H1 (cell line): ENCODE results near the gene SLC34A1. TPM values are rescaled to one million over a fixed set of nuclear protein-coding genes. Genes with fewer than 3 reads are reported as not detected.

Experiments
- CTCF ChIA-PET: fragments of 300-600 bp; sonication (Branson Sonifier 250); formaldehyde crosslinking; loops from one replicate; lab custom pipeline; 2021; ENCODE audit not compliant: partially characterized antibody; lab: Charles Lee
- POLR2A ChIA-PET: fragments of 300-600 bp; sonication (Branson Sonifier 250); formaldehyde crosslinking; loops from one replicate; lab custom pipeline; 2021; ENCODE audit warnings: inconsistent platforms; ENCODE audit not compliant: partially characterized antibody; lab: Charles Lee
- DNase-seq, 2 experiments: peaks; one replicate each; pipeline versions ENCODE4 v3.0.0 to v3.0.0-alpha.2; 2010 to 2022; ENCODE audit warnings: low spot score in 2 of 2, low read depth in 1 of 2, mixed read lengths in 1 of 2
- FAIRE-seq: peaks from 2 replicates; lab custom pipeline; 2011; peaks lifted over from hg19 to GRCh38; lab: Jason Lieb, UNC
- H2AFZ ChIP-seq: 2 replicates; pipeline ENCODE4 v1.8.1; 2012; ENCODE audit warnings: low read length, inconsistent platforms
- H2AK5ac ChIP-seq: 2 replicates; pipeline ENCODE4 v1.6.1; 2013; ENCODE audit warnings: low read depth, low read length
- H2BK120ac ChIP-seq: replicated peaks from 2 replicates; pipeline ENCODE3; 2013; ENCODE audit warnings: low read depth, low read length, inconsistent platforms
- H2BK12ac ChIP-seq: 2 replicates; pipeline ENCODE4 v1.6.1; 2013; ENCODE audit warnings: low read depth, low read length
- H2BK15ac ChIP-seq: 2 replicates; pipeline ENCODE4 v1.6.1; 2013; ENCODE audit warnings: low read length
- H2BK20ac ChIP-seq: 2 replicates; pipeline ENCODE4 v1.6.1; 2013; ENCODE audit warnings: low read length
- H2BK5ac ChIP-seq: 2 replicates; pipeline ENCODE4 v1.6.1; 2013; ENCODE audit warnings: low read depth, low read length
- H3K14ac ChIP-seq: 2 replicates; pipeline ENCODE4 v1.6.1; 2013; ENCODE audit warnings: inconsistent platforms; ENCODE audit not compliant: insufficient read length
- H3K18ac ChIP-seq: 2 replicates; pipeline ENCODE4 v1.6.1; 2013; ENCODE audit warnings: low read length; ENCODE audit errors: extremely low read depth
- H3K23ac ChIP-seq: 2 replicates; pipeline ENCODE4 v1.6.1; 2013; ENCODE audit warnings: inconsistent platforms; ENCODE audit not compliant: insufficient read length
- H3K23me2 ChIP-seq: 2 replicates; pipeline ENCODE4 v1.6.1; 2013; ENCODE audit warnings: low read depth, low read length
- H3K27ac ChIP-seq: 2 replicates; pipeline ENCODE4 v1.6.1; 2011; ENCODE audit warnings: low read depth, low read length, inconsistent platforms
- H3K27me3 ChIP-seq, 4 experiments: replicated peaks in 1 of 4; 1 replicate in 1 of 4; 2 replicates in 3 of 4; pipeline versions ENCODE4 v1.6.1 to v1.8.1; 2011 to 2013; ENCODE audit warnings: low read length in 3 of 4, mild to moderate bottlenecking in 3 of 4, inconsistent platforms in 2 of 4, mixed read lengths in 2 of 4, moderate library complexity in 1 of 4; ENCODE audit not compliant: control insufficient read depth in 3 of 4, insufficient read depth in 3 of 4; ENCODE audit errors: extremely low read depth in 1 of 4
- H3K36me3 ChIP-seq, 4 experiments: 2 replicates each; pipeline versions ENCODE4 v1.6.1 to v1.8.1; 2011 to 2013; ENCODE audit warnings: mild to moderate bottlenecking in 4 of 4, low read length in 3 of 4, moderate library complexity in 2 of 4, control low read depth in 1 of 4, inconsistent platforms in 1 of 4; ENCODE audit not compliant: insufficient read depth in 4 of 4, control insufficient read depth in 2 of 4
- H3K4ac ChIP-seq: replicated peaks from 2 replicates; pipeline ENCODE3; 2013; ENCODE audit warnings: low read length, low read depth, mixed read lengths, inconsistent platforms; ENCODE audit not compliant: insufficient read length
- H3K4me1 ChIP-seq, 4 experiments: replicated peaks in 1 of 4; 1 replicate in 1 of 4; 2 replicates in 3 of 4; pipeline versions ENCODE4 v1.6.1 to v1.8.1; 2011 to 2013; ENCODE audit warnings: low read length in 3 of 4, inconsistent platforms in 2 of 4, mixed read lengths in 1 of 4; ENCODE audit not compliant: insufficient read depth in 4 of 4, control insufficient read depth in 3 of 4
- H3K4me2 ChIP-seq, 2 experiments: 2 replicates each; pipeline versions ENCODE4 v1.6.1 to v1.8.1; 2011 to 2013; ENCODE audit warnings: low read depth in 2 of 2, low read length in 2 of 2, control low read depth in 1 of 2, inconsistent platforms in 1 of 2, mild to moderate bottlenecking in 1 of 2; ENCODE audit not compliant: insufficient read depth in 1 of 2
- H3K4me3 ChIP-seq, 4 experiments: fragments of 200-600, 300-600 bp in 1 of 4; sonication (generic), shearing (Covaris generic), sonication (Bioruptor Twin) in 1 of 4; 2 replicates each; pipeline versions ENCODE4 v1.5.1 to v1.8.1; 2011 to 2016; ENCODE audit warnings: low read length in 4 of 4, low read depth in 3 of 4, control low read depth in 2 of 4, inconsistent platforms in 2 of 4, mild to moderate bottlenecking in 2 of 4, mixed read lengths in 1 of 4, moderate library complexity in 1 of 4; ENCODE audit not compliant: insufficient read depth in 2 of 4; ENCODE audit errors: extremely low read depth in 1 of 4
- H3K56ac ChIP-seq: replicated peaks from 2 replicates; pipeline ENCODE3; 2013; ENCODE audit warnings: low read depth, mild to moderate bottlenecking, mixed read lengths, low read length, inconsistent platforms; ENCODE audit not compliant: insufficient read length
- H3K79me1 ChIP-seq: 2 replicates; pipeline ENCODE4 v1.6.1; 2013; ENCODE audit warnings: low read depth, low read length, control low read depth
- H3K79me2 ChIP-seq, 2 experiments: 2 replicates each; pipeline versions ENCODE4 v1.6.1 to v1.8.1; 2012 to 2013; ENCODE audit warnings: low read length in 2 of 2, mild to moderate bottlenecking in 2 of 2, inconsistent platforms in 1 of 2; ENCODE audit not compliant: insufficient read depth in 2 of 2, control insufficient read depth in 1 of 2
- H3K9ac ChIP-seq, 4 experiments: replicated peaks in 1 of 4; 1 replicate in 1 of 4; 2 replicates in 3 of 4; pipeline versions ENCODE4 v1.6.1 to v1.8.1; 2011 to 2013; ENCODE audit warnings: low read depth in 3 of 4, low read length in 3 of 4, control low read depth in 2 of 4, mild to moderate bottlenecking in 2 of 4, moderate library complexity in 2 of 4, inconsistent platforms in 1 of 4; ENCODE audit errors: extremely low read depth in 1 of 4
- H3K9me3 ChIP-seq, 2 experiments: 2 replicates each; pipeline versions ENCODE4 v1.6.1 to v1.8.1; 2012 to 2013; ENCODE audit warnings: mild to moderate bottlenecking in 2 of 2, moderate library complexity in 2 of 2, control low read depth in 1 of 2, inconsistent platforms in 1 of 2, low read depth in 1 of 2, low read length in 1 of 2, mixed read lengths in 1 of 2; ENCODE audit not compliant: insufficient read depth in 2 of 2
- H4K20me1 ChIP-seq, 2 experiments: replicated peaks in 1 of 2; 2 replicates each; pipeline versions ENCODE3 to v1.8.1; 2011 to 2013; ENCODE audit warnings: inconsistent platforms in 2 of 2, low read length in 2 of 2, mild to moderate bottlenecking in 1 of 2; ENCODE audit not compliant: insufficient read depth in 2 of 2, control insufficient read depth in 1 of 2
- H4K5ac ChIP-seq: 2 replicates; pipeline ENCODE4 v1.6.1; 2013; ENCODE audit warnings: low read length, low read depth, mixed read lengths, inconsistent platforms; ENCODE audit not compliant: insufficient read length
- H4K8ac ChIP-seq: 2 replicates; pipeline ENCODE4 v1.8.0; 2013; ENCODE audit warnings: mild to moderate bottlenecking, moderate library complexity, low read length, inconsistent platforms; ENCODE audit not compliant: insufficient read depth; ENCODE audit errors: extremely low read depth
- H4K91ac ChIP-seq: replicated peaks from 2 replicates; pipeline ENCODE3; 2013; ENCODE audit warnings: low read length, mixed read lengths, inconsistent platforms; ENCODE audit not compliant: insufficient read length
- CEBPB ChIP-seq: IDR thresholded peaks from 2 replicates; pipeline ENCODE4 v1.6.1; 2012; ENCODE audit warnings: low read depth, low read length
- GABPA ChIP-seq: IDR thresholded peaks from 2 replicates; pipeline ENCODE4 v1.6.1; 2011; ENCODE audit warnings: mild to moderate bottlenecking, low read length, moderate library complexity, borderline replicate concordance; ENCODE audit not compliant: insufficient read depth
- SIN3A ChIP-seq, 2 experiments: IDR thresholded peaks in 1 of 2; conservative IDR thresholded peaks in 1 of 2; 2 replicates each; pipeline ENCODE4 v1.6.1; 2011 to 2012; ENCODE audit warnings: low read length in 2 of 2, improper control_type of control experiment in 1 of 2, low read depth in 1 of 2, mild to moderate bottlenecking in 1 of 2
- WGBS, 2 experiments: shearing (Covaris generic) in 1 of 2; methylation state at CpG; one replicate each; pipeline versions ENCODE4 v1.1.6 to v1.1.7; 2013 to 2015; ENCODE audit warnings: low lambda C conversion rate in 2 of 2, mixed read lengths in 2 of 2, inconsistent platforms in 1 of 2, low coverage in 1 of 2, missing lambda C conversion rate in 1 of 2; ENCODE audit not compliant: insufficient replicate concordance in 2 of 2, insufficient coverage in 1 of 2, insufficient read length in 1 of 2; ENCODE audit errors: extremely low coverage in 1 of 2, missing lambda C conversion rate in 1 of 2; 5-methylcytosine and 5-hydroxymethylcytosine counted together
- polyA plus RNA-seq, 7 experiments: library from polyadenylated mRNA; depleted of rRNA in 3 of 7; stranded (reverse) in 5 of 7; unstranded in 2 of 7; fragments of >200 nt in 5 of 7; fragments of 200-250 nt in 2 of 7; gene quantifications; 1 replicate in 5 of 7; 2 replicates in 1 of 7; 4 replicates in 1 of 7; pipeline versions ENCODE4 v1.2.1 to v1.2.3, GENCODE V29; 2011 to 2013; ENCODE audit warnings: missing spikeins in 2 of 7, mixed read lengths in 2 of 7
- total RNA-seq: library from RNA; stranded (reverse); fragmentation: NEBNext Ultra II Directional; extraction: Animal tissue kit (Norgen Biotek cat#: 25700); gene quantifications from 2 replicates; pipeline ENCODE4 v1.2.1, GENCODE V29; 2021

Gene SLC34A1
- total and polyA plus RNA-seq, 2 of the 8 experiments (the other 6 are each of a cell fraction or from before 2014, with no cell fraction given): not detected

GRCh38 chr5:177392765-177393164, 8.5 kb downstream of the SLC34A1 start:
- Histone ChIP-seq H3K27me3 (peaks cover 0 to 17% (median 10%) of the 10 kb centered on the region in 4 experiments; a peak in 6 of 7 replicates), H2BK15ac (no peak overlapping the region), H3K23me2 (no peaks in the 10 kb centered on the region), H3K9me3 (no peaks in the 10 kb centered on the region), H2BK20ac (no peak overlapping the region), H3K23ac (no peak overlapping the region), H2BK120ac (no peak overlapping the region), H3K9ac (no peak overlapping the region), H3K4me2 (no peak overlapping the region), H2AK5ac (no peak overlapping the region), H4K91ac (no peak overlapping the region), H4K20me1 (no peaks in the 10 kb centered on the region), H4K8ac (no peak overlapping the region), H3K79me2 (no peaks in the 10 kb centered on the region), H2BK5ac (no peak overlapping the region), H3K4ac (no peak overlapping the region), H3K18ac (no peak overlapping the region), H3K79me1 (no peaks in the 10 kb centered on the region), H4K5ac (no peak overlapping the region), H2AFZ (no peak overlapping the region), H3K4me3 (no peak overlapping the region), H3K56ac (no peak overlapping the region), H3K27ac (no peak overlapping the region), H3K4me1 (peaks cover 0 to 3% (median 0%) of the 10 kb centered on the region in 4 experiments; a peak in 4 of 7 replicates), H3K36me3 (no peaks in the 10 kb centered on the region), H2BK12ac (0 out of 2 replicates have a peak overlapping the region, but pooled peaks have one; percentile 31), H3K14ac (no peak overlapping the region)
- POLR2A ChIA-PET: interaction anchor here (1.0 to 4.2 kb wide), 6 partner anchors 10 to 105 kb away, joined by 4 to 16 read pairs (median 4); partner anchors contain the start of genes PDLIM7 and PRR7
- FAIRE-seq (no peak), DNase-seq (no peak)
- 85% methylated on average over 5 of the region's 5 CpGs; no CpG with 5 or more reads in 1 of the 2 experiments for WGBS, 2 experiments
- CTCF ChIA-PET: interaction anchor here (0.8 to 18.7 kb wide), 8 partner anchors 10 to 54 kb away, joined by 3 to 430 read pairs (median 22); partner anchors contain the start of genes PFN3, PRR7 and SLC34A1
- TF ChIP-seq GABPA: no peak
- TF ChIP-seq CEBPB: no peak
- no peak for TF ChIP-seq SIN3A (conservative IDR thresholded peaks at IDR 0.05 in 1 of 2, IDR thresholded peaks at IDR 0.05 in 1 of 2; ENCODE audit: low read depth in 1 of 2, low read length in 2 of 2)
